ENCODE data around the gene CRYL1.
"Not testable (repeated sequence)": the region's sequence is repeated elsewhere in the genome, so short reads cannot be mapped to it uniquely, and the experiment has no call there.

CRYL1 gene

DNA sequence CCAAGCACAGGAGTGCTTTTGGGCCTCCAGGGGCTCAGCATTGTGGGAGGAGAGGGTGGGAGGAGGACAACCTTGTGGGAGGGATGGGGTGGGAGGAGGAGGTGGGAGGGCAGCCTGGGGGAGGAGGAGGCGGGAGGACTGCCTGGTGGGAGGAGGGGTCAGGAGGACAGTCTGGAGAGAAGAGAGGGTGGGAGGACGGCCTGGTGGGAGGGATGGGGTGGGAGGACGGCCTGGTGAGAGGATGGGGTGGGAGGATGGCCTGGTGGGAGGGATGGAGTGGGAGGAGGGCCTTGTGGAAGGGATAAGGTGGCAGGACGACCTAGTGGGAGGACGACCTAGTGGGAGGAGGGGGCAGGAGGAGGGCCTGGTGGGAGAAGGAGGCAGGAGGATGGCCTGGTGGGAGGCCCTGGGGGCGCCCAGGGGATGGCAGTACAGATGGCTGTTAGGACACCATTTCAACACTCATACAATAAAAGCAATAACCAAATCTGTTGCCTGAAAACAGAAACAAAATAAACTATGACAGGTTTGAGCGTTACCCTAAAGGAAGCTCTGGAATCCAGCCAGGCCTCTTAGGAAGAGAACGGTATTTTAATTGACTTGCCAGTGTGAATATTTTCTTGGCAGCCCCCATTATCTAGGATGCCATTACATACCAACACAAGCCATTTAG is 63.7 kb downstream of the CRYL1 start:
- DNase-seq (ENCODE audit: insufficient read length, low spot score) (no peak), FAIRE-seq (no peak)

DNA sequence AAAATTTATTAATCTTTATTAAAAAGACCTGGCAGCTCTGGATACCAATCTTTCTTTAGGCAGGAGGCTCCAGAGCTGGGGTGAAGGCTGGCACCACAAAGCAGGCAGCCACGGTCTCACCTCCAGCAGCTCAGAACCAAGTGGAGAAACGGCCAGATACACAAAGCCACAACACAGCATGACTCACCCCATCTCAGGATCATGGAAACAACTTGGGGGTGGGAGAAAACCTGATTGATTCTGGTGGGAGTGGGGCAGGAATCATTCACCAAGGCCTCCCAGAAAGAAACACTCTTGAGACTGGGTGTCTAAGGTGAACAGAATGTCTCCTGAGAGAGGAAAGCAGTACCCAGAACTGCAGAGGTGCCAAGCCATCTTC is 64.2 kb downstream of the CRYL1 start:
- no peak for DNase-seq (ENCODE audit: insufficient read length, low spot score)
- no peak for FAIRE-seq

- DNase-seq (ENCODE audit: insufficient read length, low spot score) (no peak), FAIRE-seq (no peak)
Observed at GRCh38 chr13:20460761-20461160, 64.9 kb downstream of the CRYL1 start.

DNA sequence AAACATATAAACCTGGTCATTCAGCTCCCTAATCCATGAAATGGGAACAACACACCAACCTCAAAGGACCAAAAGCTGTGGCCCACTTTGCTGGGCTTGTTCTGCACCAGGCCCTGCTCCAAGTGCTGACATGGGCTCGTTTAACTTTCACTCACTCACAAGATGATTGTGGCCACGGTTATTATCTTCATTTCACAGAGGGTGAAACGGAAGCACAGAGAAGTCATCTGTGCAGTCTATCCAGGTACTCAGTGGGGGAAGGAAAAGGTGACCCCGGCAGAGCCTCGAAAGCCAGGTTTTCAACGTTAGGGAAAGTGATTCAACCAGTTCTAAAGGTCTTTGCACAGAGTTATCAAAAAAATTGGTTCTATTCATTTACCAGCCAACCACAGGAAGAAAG is 68.0 kb downstream of the CRYL1 start:
- FAIRE-seq (no peak), DNase-seq (ENCODE audit: insufficient read length, low spot score) (no peak)

GRCh38 chr13:20456737-20457136 is 68.9 kb downstream of the CRYL1 start:
- DNase-seq (ENCODE audit: insufficient read length, low spot score) (no peak), FAIRE-seq (no peak)

DNA sequence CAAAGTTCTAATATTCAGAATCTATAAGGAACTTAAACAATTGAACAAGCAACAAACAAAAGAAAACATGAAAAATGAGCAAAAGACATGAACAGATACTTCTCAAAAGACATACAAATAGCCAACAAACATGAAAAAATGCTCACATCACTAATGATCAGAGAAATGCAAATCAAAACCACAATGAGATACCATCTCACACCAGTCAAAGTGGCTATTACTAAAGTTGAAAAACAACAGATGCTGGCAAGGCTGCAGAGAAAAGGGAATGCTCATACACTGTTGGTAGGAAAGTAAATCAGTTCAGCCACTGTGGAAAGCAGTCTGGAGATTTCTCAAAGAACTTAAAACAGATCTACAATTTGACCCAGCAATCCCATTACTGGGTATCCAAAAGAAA is 74.3 kb downstream of the CRYL1 start:
- FAIRE-seq (no peak), DNase-seq (ENCODE audit: insufficient read length, low spot score) (no peak)

- no peak for FAIRE-seq
Observed at GRCh38 chr13:20448470-20448869, 77.2 kb downstream of the CRYL1 start.

GRCh38 chr13:20446900-20447299 is 78.8 kb downstream of the CRYL1 start:
- FAIRE-seq = no peak
- DNase-seq (ENCODE audit: insufficient read length, low spot score) = no peak

More at GRCh38 chr13:20448470-20448869, 77.2 kb downstream of the CRYL1 start:
- no peak for DNase-seq (ENCODE audit: insufficient read length, low spot score)

DNA sequence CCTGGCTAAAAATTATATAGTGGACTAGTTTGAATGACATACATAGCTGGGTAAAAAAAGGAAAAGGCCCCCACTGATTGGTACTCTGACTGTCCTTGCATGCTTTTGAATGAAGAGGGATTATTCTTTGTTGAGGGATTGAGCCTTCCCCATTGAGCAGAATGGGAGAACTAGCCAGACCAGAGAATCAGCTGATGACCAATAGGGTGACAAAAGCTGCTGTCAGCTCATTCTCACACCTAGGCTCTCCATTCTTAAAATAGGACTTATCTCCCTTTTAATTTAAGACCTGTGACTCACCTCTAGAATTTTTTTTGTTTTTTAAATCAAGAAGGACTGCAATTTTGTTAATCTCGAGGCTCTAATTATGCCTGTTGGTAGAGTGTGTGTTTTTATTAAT is 79.3 kb downstream of the CRYL1 start:
- DNase-seq (ENCODE audit: insufficient read length, low spot score) (no peak), FAIRE-seq (no peak)

DNA sequence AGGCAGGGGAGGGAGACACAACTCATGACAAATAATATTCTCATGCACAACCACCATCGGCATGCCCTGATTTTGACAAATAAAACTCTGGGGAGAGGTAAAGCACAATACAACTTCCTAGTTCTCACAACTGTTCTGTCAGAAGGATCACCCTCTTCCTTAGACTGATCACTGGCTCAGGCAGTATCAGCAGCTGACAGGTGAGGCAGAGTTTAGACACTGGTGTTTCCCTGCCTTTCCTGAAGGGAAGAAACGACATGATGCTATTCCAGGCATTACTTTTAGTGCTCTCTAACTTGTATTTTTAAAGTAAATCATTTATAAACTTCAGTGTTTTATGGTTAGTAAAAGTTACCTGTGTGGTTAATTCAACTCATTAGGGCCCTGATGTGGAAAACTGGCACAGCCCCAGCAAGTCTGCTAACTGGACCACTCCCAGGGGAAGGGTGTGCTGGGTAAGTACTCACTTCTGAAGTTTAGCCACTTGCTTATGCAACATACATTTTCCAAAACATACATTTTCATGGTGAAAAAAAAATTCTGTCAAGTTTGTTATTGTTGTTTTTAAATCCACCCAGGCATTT is 82.8 kb downstream of the CRYL1 start:
- DNase-seq (ENCODE audit: insufficient read length, low spot score) = no peak
- no peak for FAIRE-seq

DNA sequence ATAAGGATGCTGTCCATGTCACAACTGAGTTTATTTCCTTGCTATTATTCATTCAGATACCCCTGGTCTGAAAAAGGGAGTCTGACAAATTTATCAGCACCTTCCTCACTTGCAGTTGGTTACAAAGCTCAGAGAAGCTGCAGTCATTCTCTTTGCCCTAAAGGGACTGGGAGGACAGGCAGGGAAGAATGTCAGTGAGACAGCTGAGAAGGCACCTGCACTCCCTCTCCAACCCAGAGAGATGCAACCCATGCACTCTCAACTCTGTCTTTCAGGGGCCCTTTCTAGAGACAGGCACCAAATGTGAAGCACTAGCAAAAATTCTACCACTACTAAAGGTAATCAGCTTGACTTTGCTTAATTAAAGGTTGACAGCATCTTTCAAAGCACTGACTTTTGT is 83.3 kb downstream of the CRYL1 start:
- DNase-seq (ENCODE audit: insufficient read length, low spot score) (no peak), FAIRE-seq (no peak)

DNA sequence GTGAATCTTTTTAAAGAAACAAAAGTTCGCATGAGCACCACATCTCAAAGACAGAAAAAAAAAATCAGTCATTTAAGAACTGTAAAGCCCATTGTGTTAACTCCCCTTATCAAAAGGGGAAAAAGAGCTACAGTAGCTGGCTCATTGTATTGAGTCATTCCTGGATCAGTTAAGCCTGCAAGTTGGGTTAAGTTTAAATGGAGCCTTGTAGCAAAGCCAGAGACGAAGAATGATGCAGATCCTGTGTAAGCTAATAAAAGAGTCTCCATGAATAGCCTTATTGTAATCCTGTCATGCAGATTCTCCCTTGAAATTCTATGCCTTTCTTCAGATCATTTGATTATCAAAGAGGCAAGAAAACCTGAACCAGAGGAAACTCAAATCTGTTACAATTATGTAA is 83.8 kb downstream of the CRYL1 start:
- no peak for FAIRE-seq
- DNase-seq (ENCODE audit: insufficient read length, low spot score) = no peak

DNA sequence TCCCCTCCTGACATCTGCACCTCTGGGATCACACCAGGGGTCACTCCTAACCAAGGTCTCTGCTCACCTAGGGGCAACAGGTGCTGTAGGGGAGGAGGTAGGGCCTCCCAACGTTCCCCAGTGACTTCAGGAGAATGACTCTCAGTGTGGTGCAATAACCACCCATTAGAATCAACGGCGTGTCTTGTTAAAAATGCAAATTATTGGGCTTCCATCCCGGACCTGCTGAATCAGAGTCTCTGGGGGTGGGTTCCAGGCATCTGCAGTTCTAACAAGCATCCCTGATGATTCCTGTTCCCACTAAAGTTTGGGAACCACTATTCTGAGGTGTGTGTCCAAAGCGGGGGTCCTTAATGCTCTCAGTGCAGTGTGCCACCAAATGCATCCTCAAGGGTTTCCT is 84.6 kb downstream of the CRYL1 start:
- FAIRE-seq (no peak), DNase-seq (ENCODE audit: insufficient read length, low spot score) (no peak)

- FAIRE-seq = no peak
- no peak for DNase-seq (ENCODE audit: insufficient read length, low spot score)
Observed at GRCh38 chr13:20439261-20439660, 86.4 kb downstream of the CRYL1 start.

GRCh38 chr13:20438801-20439200 is 86.9 kb downstream of the CRYL1 start:
- DNase-seq (ENCODE audit: insufficient read length, low spot score) = no peak
- no peak for FAIRE-seq

GRCh38 chr13:20436505-20436904 is 89.2 kb downstream of the CRYL1 start:
- no peak for FAIRE-seq
- no peak for DNase-seq (ENCODE audit: insufficient read length, low spot score)

- no peak for FAIRE-seq
- no peak for DNase-seq (ENCODE audit: insufficient read length, low spot score)
Observed at GRCh38 chr13:20435616-20436368, 89.9 kb downstream of the CRYL1 start.

DNA sequence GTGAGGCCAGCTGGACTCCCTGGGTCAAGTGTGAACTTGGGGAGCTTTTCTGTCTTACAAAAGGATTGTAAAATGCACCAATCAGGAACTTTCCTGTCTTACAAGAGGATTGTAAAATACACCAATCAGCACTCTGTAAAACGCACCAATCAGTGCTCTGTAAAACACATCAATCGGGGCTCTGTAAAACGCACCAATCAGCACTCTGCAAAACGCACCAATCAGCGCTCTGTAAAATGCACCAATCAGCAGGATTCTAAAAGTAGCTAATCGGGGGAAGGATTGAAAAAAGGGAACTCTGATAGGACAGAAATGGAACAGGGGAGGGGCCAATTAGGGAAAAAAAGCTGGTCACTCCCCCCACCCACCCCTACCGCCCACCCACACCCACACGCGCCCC is 91.4 kb downstream of the CRYL1 start:
- not testable (repeated sequence) for FAIRE-seq; DNase-seq (ENCODE audit: insufficient read length, low spot score)

DNA sequence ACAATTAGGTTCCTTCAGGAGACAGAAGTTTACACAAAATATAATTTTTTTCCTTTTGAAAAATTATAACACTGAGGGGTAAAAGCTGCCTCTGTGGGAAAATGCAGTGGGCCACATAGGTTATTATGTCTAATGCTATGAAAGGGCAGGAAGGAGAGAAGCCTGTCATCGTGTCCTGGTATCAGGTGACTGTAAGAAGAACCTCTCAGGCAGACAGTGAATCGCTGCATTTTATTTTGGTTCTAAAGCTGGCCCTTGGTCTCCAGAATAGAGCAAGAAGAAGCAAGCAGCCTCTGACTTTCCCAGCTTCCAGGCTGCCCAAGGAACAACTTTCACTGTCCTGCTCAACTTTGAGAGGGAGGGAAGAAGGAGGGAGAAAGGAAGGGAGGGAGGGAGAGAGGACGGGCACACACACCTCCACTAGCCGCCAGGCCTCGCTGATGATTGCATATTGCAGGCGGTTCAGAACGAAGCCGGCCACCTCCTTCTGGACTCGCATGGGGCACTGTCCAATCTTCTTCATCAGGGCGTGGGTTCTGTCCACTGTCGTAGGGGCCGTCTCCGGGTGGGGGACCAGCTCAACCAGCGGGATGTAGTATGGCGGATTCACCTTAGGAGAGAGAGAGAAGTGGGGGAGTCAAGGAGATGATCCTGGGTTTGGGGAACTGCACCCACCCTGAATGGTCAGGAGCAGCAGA is 93.8 kb downstream of the CRYL1 start:
- DNase-seq (ENCODE audit: insufficient read length, low spot score) (no peak), FAIRE-seq (no peak)

DNA sequence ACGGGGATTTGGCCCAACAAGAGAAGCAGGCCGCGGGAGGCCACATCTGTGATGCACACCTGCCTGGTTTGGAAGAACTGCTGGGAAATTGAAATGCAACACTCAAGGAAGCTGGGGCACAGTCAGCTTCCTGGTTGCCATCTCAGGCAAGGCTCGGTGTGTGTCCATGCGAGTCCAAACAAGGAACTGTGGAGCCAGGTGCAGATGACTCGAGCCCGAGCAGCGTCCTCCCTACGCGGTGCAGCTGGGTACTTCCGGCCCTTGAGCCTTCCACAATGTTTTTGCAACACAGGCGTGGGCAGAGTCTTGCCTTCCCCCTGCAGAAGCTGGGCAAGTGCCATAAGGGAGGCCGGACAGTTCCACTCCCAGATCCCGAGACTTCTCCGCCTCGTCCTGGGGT is 94.6 kb downstream of the CRYL1 start:
- DNase-seq (ENCODE audit: insufficient read length, low spot score) (no peak), FAIRE-seq (no peak)

- DNase-seq (ENCODE audit: insufficient read length, low spot score) (no peak), FAIRE-seq (no peak)
Observed at GRCh38 chr13:20430296-20430695, 95.4 kb downstream of the CRYL1 start.

DNA sequence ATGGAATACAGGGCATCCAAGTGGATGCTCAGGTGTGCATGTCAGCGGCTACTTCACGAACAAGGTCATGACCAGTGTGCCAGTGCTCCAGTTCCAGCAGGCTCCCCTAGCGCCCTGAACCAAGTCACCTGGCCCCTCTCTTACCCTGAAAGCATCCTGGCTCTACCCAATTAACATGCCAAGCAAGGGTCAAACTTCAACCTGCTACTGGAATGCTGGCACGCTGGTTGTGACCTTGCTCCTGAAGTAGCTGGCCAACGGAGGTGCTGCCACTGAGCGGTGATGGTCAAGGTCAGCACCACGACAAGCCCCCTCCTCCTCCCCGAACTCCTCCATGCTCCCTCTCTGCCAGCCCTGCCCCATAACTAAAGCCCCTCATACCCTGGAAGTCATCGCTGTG is 96.0 kb downstream of the CRYL1 start:
- DNase-seq (ENCODE audit: insufficient read length, low spot score) = no peak
- FAIRE-seq = no peak

All from GM19239 (cell line).